Stimulated activated naive CD8-positive, alpha-beta T cell treated with anti-CD3 and anti-CD28 coated beads, Interleukin-15, Interleukin-2, amounts not matched to agents 100 ng/mL and 50 ng/mL, for 24 hours (primary cell): Measurements from ENCODE around the gene SMCO2.

Source experiments
- H3K27ac Mint-ChIP-seq: one replicate; pipeline ENCODE4 v1.8.0; 2021; ENCODE audit warnings: mild to moderate bottlenecking, mixed read lengths
- H3K27me3 Mint-ChIP-seq: one replicate; pipeline ENCODE4 v1.8.0; 2021; ENCODE audit warnings: mixed read lengths
- H3K36me3 Mint-ChIP-seq: one replicate; pipeline ENCODE4 v1.8.0; 2021; ENCODE audit warnings: low read depth, mixed read lengths
- H3K4me1 Mint-ChIP-seq: one replicate; pipeline ENCODE4 v1.8.0; 2021; ENCODE audit warnings: low read depth, mixed read lengths
- H3K4me3 Mint-ChIP-seq: one replicate; pipeline ENCODE4 v1.8.0; 2021; ENCODE audit warnings: mild to moderate bottlenecking, mixed read lengths
- H3K9me3 Mint-ChIP-seq: one replicate; pipeline ENCODE4 v1.8.0; 2021; ENCODE audit warnings: mixed read lengths

SMCO2 gene

GRCh38 chr12:27446436-27446835, at the start of gene SMCO2:
TSS of gene SMCO2 (plus strand) at chr12:27446736. CDS start at chr12:27470632, 23,896 bp downstream.
- no peaks in the 10 kb centered on the region for H3K27me3 Mint-ChIP-seq
- H3K27ac Mint-ChIP-seq: no peak within 1 kb of the TSS
- H3K36me3 Mint-ChIP-seq: no peaks in the 10 kb centered on the region
- H3K4me1 Mint-ChIP-seq: no peaks in the 10 kb centered on the region
- no peaks in the 10 kb centered on the region for H3K9me3 Mint-ChIP-seq
- no peak within 1 kb of the TSS for H3K4me3 Mint-ChIP-seq

- no peaks in the 10 kb centered on the region for H3K4me1 Mint-ChIP-seq
- H3K9me3 Mint-ChIP-seq: no peaks in the 10 kb centered on the region
- H3K36me3 Mint-ChIP-seq: no peaks in the 10 kb centered on the region
- H3K27me3 Mint-ChIP-seq: no peaks in the 10 kb centered on the region
- H3K4me3 Mint-ChIP-seq: no peak overlapping the region
- no peak overlapping the region for H3K27ac Mint-ChIP-seq
Observed at GRCh38 chr12:27398466-27398865, 48.1 kb upstream of the SMCO2 start.

GRCh38 chr12:27399074-27399473, 47.5 kb upstream of the SMCO2 start:
- H3K9me3 Mint-ChIP-seq: no peaks in the 10 kb centered on the region
- H3K36me3 Mint-ChIP-seq: no peaks in the 10 kb centered on the region
- H3K4me1 Mint-ChIP-seq: no peaks in the 10 kb centered on the region
- H3K4me3 Mint-ChIP-seq: no peak overlapping the region
- no peaks in the 10 kb centered on the region for H3K27me3 Mint-ChIP-seq
- no peak overlapping the region for H3K27ac Mint-ChIP-seq

GRCh38 chr12:27400856-27401354, 45.6 kb upstream of the SMCO2 start:
- Mint-ChIP-seq H3K27ac (no peak overlapping the region), H3K36me3 (peaks cover 8% of the 10 kb centered on the region), H3K4me3 (no peak overlapping the region), H3K27me3 (no peaks in the 10 kb centered on the region), H3K4me1 (no peaks in the 10 kb centered on the region), H3K9me3 (peaks cover 3% of the 10 kb centered on the region)

- Mint-ChIP-seq H3K9me3 (no peaks in the 10 kb centered on the region), H3K4me1 (no peaks in the 10 kb centered on the region), H3K36me3 (no peaks in the 10 kb centered on the region), H3K4me3 (no peak overlapping the region), H3K27ac (no peak overlapping the region), H3K27me3 (no peaks in the 10 kb centered on the region)
Observed at GRCh38 chr12:27412047-27412446, 34.5 kb upstream of the SMCO2 start.

- Mint-ChIP-seq H3K27me3 (no peaks in the 10 kb centered on the region), H3K36me3 (peaks cover 3% of the 10 kb centered on the region), H3K4me1 (no peaks in the 10 kb centered on the region), H3K27ac (no peak overlapping the region), H3K4me3 (no peak overlapping the region), H3K9me3 (no peaks in the 10 kb centered on the region)
Observed at GRCh38 chr12:27422697-27423096, 23.8 kb upstream of the SMCO2 start.

GRCh38 chr12:27424631-27425230, 21.8 kb upstream of the SMCO2 start:
- Mint-ChIP-seq H3K4me3 (no peak overlapping the region), H3K36me3 (no peaks in the 10 kb centered on the region), H3K27me3 (no peaks in the 10 kb centered on the region), H3K4me1 (no peaks in the 10 kb centered on the region), H3K9me3 (no peaks in the 10 kb centered on the region), H3K27ac (no peak overlapping the region)

GRCh38 chr12:27425306-27425705, 21.2 kb upstream of the SMCO2 start:
- H3K4me3 Mint-ChIP-seq: no peak overlapping the region
- H3K27me3 Mint-ChIP-seq: no peaks in the 10 kb centered on the region
- H3K27ac Mint-ChIP-seq: no peak overlapping the region
- H3K4me1 Mint-ChIP-seq: no peaks in the 10 kb centered on the region
- no peaks in the 10 kb centered on the region for H3K9me3 Mint-ChIP-seq
- no peaks in the 10 kb centered on the region for H3K36me3 Mint-ChIP-seq

GRCh38 chr12:27426743-27427487, 19.6 kb upstream of the SMCO2 start:
- Mint-ChIP-seq H3K27ac (no peak overlapping the region), H3K4me3 (no peak overlapping the region), H3K36me3 (no peaks in the 10 kb centered on the region), H3K27me3 (no peaks in the 10 kb centered on the region), H3K4me1 (no peaks in the 10 kb centered on the region), H3K9me3 (no peaks in the 10 kb centered on the region)

GRCh38 chr12:27427824-27428223, 18.7 kb upstream of the SMCO2 start:
- Mint-ChIP-seq H3K4me1 (no peaks in the 10 kb centered on the region), H3K9me3 (no peaks in the 10 kb centered on the region), H3K36me3 (no peaks in the 10 kb centered on the region), H3K27ac (no peak overlapping the region), H3K4me3 (no peak overlapping the region), H3K27me3 (no peaks in the 10 kb centered on the region)

GRCh38 chr12:27428466-27428865, 18.1 kb upstream of the SMCO2 start:
- Mint-ChIP-seq H3K36me3 (no peaks in the 10 kb centered on the region), H3K4me3 (no peak overlapping the region), H3K27ac (no peak overlapping the region), H3K9me3 (no peaks in the 10 kb centered on the region), H3K4me1 (no peaks in the 10 kb centered on the region), H3K27me3 (no peaks in the 10 kb centered on the region)

GRCh38 chr12:27429606-27430005, 16.9 kb upstream of the SMCO2 start:
- Mint-ChIP-seq H3K4me1 (no peaks in the 10 kb centered on the region), H3K36me3 (no peaks in the 10 kb centered on the region), H3K4me3 (no peak overlapping the region), H3K9me3 (no peaks in the 10 kb centered on the region), H3K27me3 (no peaks in the 10 kb centered on the region), H3K27ac (no peak overlapping the region)

GRCh38 chr12:27431185-27431584, 15.4 kb upstream of the SMCO2 start:
- peaks cover 7% of the 10 kb centered on the region for H3K4me1 Mint-ChIP-seq
- no peak overlapping the region for H3K27ac Mint-ChIP-seq
- H3K27me3 Mint-ChIP-seq: no peaks in the 10 kb centered on the region
- no peaks in the 10 kb centered on the region for H3K9me3 Mint-ChIP-seq
- no peaks in the 10 kb centered on the region for H3K36me3 Mint-ChIP-seq
- no peak overlapping the region for H3K4me3 Mint-ChIP-seq

GRCh38 chr12:27434673-27435565, 11.6 kb upstream of the SMCO2 start:
- Mint-ChIP-seq H3K9me3 (no peaks in the 10 kb centered on the region), H3K4me1 (peaks cover 14% of the 10 kb centered on the region), H3K27me3 (peaks cover 9% of the 10 kb centered on the region), H3K36me3 (no peaks in the 10 kb centered on the region), H3K27ac (no peak overlapping the region), H3K4me3 (no peak overlapping the region)

- no peaks in the 10 kb centered on the region for H3K36me3 Mint-ChIP-seq
- no peak overlapping the region for H3K27ac Mint-ChIP-seq
- no peaks in the 10 kb centered on the region for H3K9me3 Mint-ChIP-seq
- no peak overlapping the region for H3K4me3 Mint-ChIP-seq
- peaks cover 9% of the 10 kb centered on the region for H3K27me3 Mint-ChIP-seq
- peaks cover 14% of the 10 kb centered on the region for H3K4me1 Mint-ChIP-seq
Observed at GRCh38 chr12:27436029-27436428, 10.5 kb upstream of the SMCO2 start.
